LNCAP (cell line): ENCODE measurements around the gene NDUFS6.

Source experiments
- CTCF ChIP-seq: fragments of 450-650 bp; IDR thresholded peaks from 2 replicates; pipeline ENCODE4 v1.5.1; 2017; ENCODE audit warnings: mild to moderate bottlenecking

The NDUFS6 gene

GRCh38 chr5:1855596-1855995 lies 54.4 kb downstream of the NDUFS6 start:
- no peak for TF ChIP-seq CTCF

GRCh38 chr5:1856596-1857255 lies 55.5 kb downstream of the NDUFS6 start:
- TF ChIP-seq CTCF = no peak

- no peak for TF ChIP-seq CTCF
Measured at GRCh38 chr5:1857256-1857600, 56.0 kb downstream of the NDUFS6 start.

- TF ChIP-seq CTCF = no peak
Measured at GRCh38 chr5:1858436-1858835, 57.2 kb downstream of the NDUFS6 start.

- no peak for TF ChIP-seq CTCF
Measured at GRCh38 chr5:1859099-1859498, 57.9 kb downstream of the NDUFS6 start.

GRCh38 chr5:1860021-1860610 lies 58.9 kb downstream of the NDUFS6 start:
- TF ChIP-seq CTCF = no peak

- no peak for TF ChIP-seq CTCF
Measured at GRCh38 chr5:1860949-1861348, 59.7 kb downstream of the NDUFS6 start.
